ENCODE data around the gene CTXND2.
"Not testable (repeated sequence)": the region's sequence is repeated elsewhere in the genome, so short reads cannot be mapped to it uniquely, and the experiment has no call there.

Gene CTXND2

DNA sequence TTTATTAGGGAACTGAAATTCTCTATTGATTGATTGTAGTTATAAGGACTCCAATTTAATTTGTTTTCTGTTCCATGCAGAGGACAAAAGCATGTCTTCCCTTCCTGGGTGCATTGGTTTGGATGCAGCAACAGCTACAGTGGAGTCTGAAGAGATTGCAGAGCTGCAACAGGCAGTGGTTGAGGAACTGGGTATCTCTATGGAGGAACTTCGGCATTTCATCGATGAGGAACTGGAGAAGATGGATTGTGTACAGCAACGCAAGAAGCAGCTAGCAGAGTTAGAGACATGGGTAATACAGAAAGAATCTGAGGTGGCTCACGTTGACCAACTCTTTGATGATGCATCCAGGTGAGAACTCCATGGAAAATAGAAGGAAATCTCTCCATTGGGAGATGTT is 40.7 kb downstream of the CTXND2 start:
- WGBS (ENCODE audit: extremely low coverage, insufficient coverage, insufficient read length): no CpG with 5 or more reads among the region's 4 CpGs
- H2AFZ ChIP-seq (ENCODE audit: insufficient read depth, low read length, poor library complexity): no peak overlapping the region

DNA sequence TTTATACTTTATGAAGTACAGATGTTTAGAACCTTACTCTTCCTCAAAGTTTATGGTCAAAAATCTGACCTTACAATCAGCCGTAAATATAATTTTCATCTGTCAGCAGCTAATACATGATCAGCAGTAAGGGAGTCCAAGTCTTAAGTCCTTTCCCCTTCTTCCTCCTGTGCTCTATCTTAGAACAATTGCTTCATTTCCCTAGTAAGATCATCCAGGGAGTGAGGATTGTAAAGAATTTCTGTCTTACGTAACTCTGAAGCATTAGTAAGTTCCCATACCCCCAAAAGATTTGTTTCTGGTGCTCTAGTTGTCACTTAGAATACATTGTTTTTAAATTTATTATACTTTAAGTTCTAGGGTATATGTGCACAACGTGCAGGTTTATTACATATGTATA is 41.4 kb downstream of the CTXND2 start:
- Histone ChIP-seq H3K18ac (ENCODE audit: low read length) (no peak overlapping the region), H2AFZ (ENCODE audit: insufficient read depth, low read length, poor library complexity) (no peak overlapping the region), H3K36me3 (ENCODE audit: control insufficient read depth in 1 of 2, insufficient read depth in 2 of 2, low read length in 2 of 2) (peaks cover 19 to 22% of the 10 kb centered on the region in 2 experiments), H3K4me3 (ENCODE audit: low read depth, low read length) (no peak overlapping the region), H4K12ac (ENCODE audit: low read depth, low read length) (no peak overlapping the region), H3K9me3 (ENCODE audit: insufficient read depth, low read depth, low read length) (peaks cover 1% of the 10 kb centered on the region), H3K4me1 (ENCODE audit: control insufficient read depth in 1 of 2, insufficient read depth in 2 of 2, low read length in 2 of 2) (peaks cover 2 to 3% of the 10 kb centered on the region in 2 experiments), H3K14ac (ENCODE audit: low read length) (no peak overlapping the region), H4K8ac (ENCODE audit: low read depth, low read length) (no peak overlapping the region), H2BK12ac (ENCODE audit: low read length) (no peak overlapping the region), H4K91ac (ENCODE audit: low read depth, low read length) (no peak overlapping the region), H3K4me2 (ENCODE audit: low read length) (no peak overlapping the region), H2AK5ac (ENCODE audit: low read length) (no peak overlapping the region), H3K27ac (ENCODE audit: low read depth, low read length) (no peak overlapping the region), H3K79me1 (ENCODE audit: low read length) (peaks cover 3% of the 10 kb centered on the region), H3K27me3 (ENCODE audit: insufficient read depth, low read length) (no peaks in the 10 kb centered on the region), H2BK120ac (ENCODE audit: insufficient read depth, low read length, poor library complexity) (no peak overlapping the region), H2BK5ac (ENCODE audit: low read depth, low read length, poor library complexity) (no peak overlapping the region), H3K79me2 (ENCODE audit: control insufficient read depth, insufficient read depth, low read length, poor library complexity) (no peaks in the 10 kb centered on the region), H3K23ac (ENCODE audit: low read length) (no peak overlapping the region), H3K9ac (ENCODE audit: low read length) (no peak overlapping the region), H3K4ac (ENCODE audit: low read depth, low read length) (no peak overlapping the region)
- DNase-seq: no peak
- WGBS (ENCODE audit: extremely low coverage, insufficient coverage, insufficient read length): no CpG with 5 or more reads among the region's 3 CpGs

More for the DNA sequence above, 40.7 kb downstream of the CTXND2 start:
- no peak overlapping the region for H3K4ac ChIP-seq (ENCODE audit: low read depth, low read length)
- no peak overlapping the region for H4K12ac ChIP-seq (ENCODE audit: low read depth, low read length)
- H3K4me3 ChIP-seq (ENCODE audit: low read depth, low read length): no peak overlapping the region
- H4K8ac ChIP-seq (ENCODE audit: low read depth, low read length): no peak overlapping the region
- no peak overlapping the region for H3K9ac ChIP-seq (ENCODE audit: low read length)
- H2BK5ac ChIP-seq (ENCODE audit: low read depth, low read length, poor library complexity): no peak overlapping the region
- H4K91ac ChIP-seq (ENCODE audit: low read depth, low read length): no peak overlapping the region
- no peak overlapping the region for H3K14ac ChIP-seq (ENCODE audit: low read length)
- no peak for DNase-seq
- H3K79me2 ChIP-seq (ENCODE audit: control insufficient read depth, insufficient read depth, low read length, poor library complexity): no peaks in the 10 kb centered on the region
- no peaks in the 10 kb centered on the region for H3K27me3 ChIP-seq (ENCODE audit: insufficient read depth, low read length)
- no peak overlapping the region for H2BK12ac ChIP-seq (ENCODE audit: low read length)
- H3K9me3 ChIP-seq (ENCODE audit: insufficient read depth, low read depth, low read length): peaks cover 1% of the 10 kb centered on the region
- H3K79me1 ChIP-seq (ENCODE audit: low read length): peaks cover 3% of the 10 kb centered on the region
- peaks cover 2 to 3% of the 10 kb centered on the region in 2 experiments for H3K4me1 ChIP-seq (ENCODE audit: control insufficient read depth in 1 of 2, insufficient read depth in 2 of 2, low read length in 2 of 2)
- H3K23ac ChIP-seq (ENCODE audit: low read length): no peak overlapping the region
- no peak overlapping the region for H3K18ac ChIP-seq (ENCODE audit: low read length)
- no peak overlapping the region for H2BK120ac ChIP-seq (ENCODE audit: insufficient read depth, low read length, poor library complexity)
- H2AK5ac ChIP-seq (ENCODE audit: low read length): no peak overlapping the region
- no peak overlapping the region for H3K27ac ChIP-seq (ENCODE audit: low read depth, low read length)
- peaks cover 15 to 19% of the 10 kb centered on the region in 2 experiments for H3K36me3 ChIP-seq (ENCODE audit: control insufficient read depth in 1 of 2, insufficient read depth in 2 of 2, low read length in 2 of 2)
- H3K4me2 ChIP-seq (ENCODE audit: low read length): no peak overlapping the region

DNA sequence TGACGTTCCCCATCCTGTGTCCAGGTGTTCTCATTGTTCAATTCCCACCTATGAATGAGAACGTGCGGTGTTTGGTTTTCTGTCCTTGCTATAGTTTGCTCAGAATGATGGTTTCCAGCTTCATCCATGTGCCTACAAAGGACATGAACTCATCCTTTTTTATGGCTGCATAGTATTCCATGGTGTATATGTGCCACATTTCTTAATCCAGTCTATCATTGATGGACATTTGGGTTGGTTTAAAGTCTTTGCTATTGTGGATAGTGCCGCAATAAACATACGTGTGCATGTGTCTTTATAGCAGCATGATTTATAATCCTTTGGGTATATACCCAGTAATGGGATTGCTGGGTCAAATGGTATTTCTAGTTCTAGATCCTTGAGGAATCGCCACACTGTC is 41.8 kb downstream of the CTXND2 start:
- not testable (repeated sequence) for H3K4me2 ChIP-seq (ENCODE audit: low read length); H3K18ac ChIP-seq (ENCODE audit: low read length); H3K4ac ChIP-seq (ENCODE audit: low read depth, low read length); H3K27me3 ChIP-seq (ENCODE audit: insufficient read depth, low read length); H3K23ac ChIP-seq (ENCODE audit: low read length); H2BK5ac ChIP-seq (ENCODE audit: low read depth, low read length, poor library complexity); H4K12ac ChIP-seq (ENCODE audit: low read depth, low read length); H3K27ac ChIP-seq (ENCODE audit: low read depth, low read length); H3K14ac ChIP-seq (ENCODE audit: low read length); H4K91ac ChIP-seq (ENCODE audit: low read depth, low read length); H2AK5ac ChIP-seq (ENCODE audit: low read length); H2AFZ ChIP-seq (ENCODE audit: insufficient read depth, low read length, poor library complexity); H3K9ac ChIP-seq (ENCODE audit: low read length); H3K79me1 ChIP-seq (ENCODE audit: low read length); H3K79me2 ChIP-seq (ENCODE audit: control insufficient read depth, insufficient read depth, low read length, poor library complexity); H3K4me3 ChIP-seq (ENCODE audit: low read depth, low read length); H3K4me1 ChIP-seq (ENCODE audit: control insufficient read depth in 1 of 2, insufficient read depth in 2 of 2, low read length in 2 of 2); H2BK12ac ChIP-seq (ENCODE audit: low read length); H4K8ac ChIP-seq (ENCODE audit: low read depth, low read length); DNase-seq; H3K9me3 ChIP-seq (ENCODE audit: insufficient read depth, low read depth, low read length); H2BK120ac ChIP-seq (ENCODE audit: insufficient read depth, low read length, poor library complexity)
- WGBS (ENCODE audit: extremely low coverage, insufficient coverage, insufficient read length): no CpG with 5 or more reads among the region's 6 CpGs
- H3K36me3 ChIP-seq (ENCODE audit: control insufficient read depth in 1 of 2, insufficient read depth in 2 of 2, low read length in 2 of 2): peaks cover 20 to 22% of the 10 kb centered on the region in 2 experiments

DNA sequence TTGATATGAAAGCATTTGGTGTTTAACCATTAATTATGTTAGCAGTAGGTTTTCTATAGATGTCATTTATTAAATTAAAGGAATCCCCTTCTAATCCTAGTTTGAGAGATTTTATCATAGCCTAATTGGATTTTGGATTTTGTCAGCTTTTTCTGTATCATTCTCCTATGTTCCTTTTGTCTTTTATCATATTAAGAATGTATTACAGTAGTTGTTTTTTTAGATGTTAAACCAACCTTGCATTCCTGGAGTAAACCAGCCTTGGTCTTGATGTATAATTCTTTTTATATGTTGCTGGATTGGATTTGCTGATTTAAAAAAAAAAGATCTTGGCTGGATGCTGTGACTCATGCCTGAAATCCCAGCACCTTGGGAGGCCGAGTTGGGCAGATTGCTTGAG is 44.8 kb downstream of the CTXND2 start:
- H2AFZ ChIP-seq (ENCODE audit: insufficient read depth, low read length, poor library complexity): no peak overlapping the region
- H3K27ac ChIP-seq (ENCODE audit: low read depth, low read length): no peak overlapping the region
- H2BK120ac ChIP-seq (ENCODE audit: insufficient read depth, low read length, poor library complexity): no peak overlapping the region
- H3K4me1 ChIP-seq (ENCODE audit: control insufficient read depth in 1 of 2, insufficient read depth in 2 of 2, low read length in 2 of 2): peaks cover 2 to 3% of the 10 kb centered on the region in 2 experiments
- no peak overlapping the region for H4K12ac ChIP-seq (ENCODE audit: low read depth, low read length)
- no peaks in the 10 kb centered on the region for H3K79me1 ChIP-seq (ENCODE audit: low read length)
- H3K4ac ChIP-seq (ENCODE audit: low read depth, low read length): no peak overlapping the region
- H3K4me2 ChIP-seq (ENCODE audit: low read length): no peak overlapping the region
- no peak overlapping the region for H3K23ac ChIP-seq (ENCODE audit: low read length)
- H3K9me3 ChIP-seq (ENCODE audit: insufficient read depth, low read depth, low read length): no peaks in the 10 kb centered on the region
- no peak overlapping the region for H2BK12ac ChIP-seq (ENCODE audit: low read length)
- H3K14ac ChIP-seq (ENCODE audit: low read length): no peak overlapping the region
- no peaks in the 10 kb centered on the region for H3K79me2 ChIP-seq (ENCODE audit: control insufficient read depth, insufficient read depth, low read length, poor library complexity)
- peaks cover 22 to 26% of the 10 kb centered on the region in 2 experiments for H3K36me3 ChIP-seq (ENCODE audit: control insufficient read depth in 1 of 2, insufficient read depth in 2 of 2, low read length in 2 of 2)
- no peak overlapping the region for H4K8ac ChIP-seq (ENCODE audit: low read depth, low read length)
- H3K27me3 ChIP-seq (ENCODE audit: insufficient read depth, low read length): no peaks in the 10 kb centered on the region
- no peak for DNase-seq
- H3K4me3 ChIP-seq (ENCODE audit: low read depth, low read length): no peak overlapping the region
- no peak overlapping the region for H2AK5ac ChIP-seq (ENCODE audit: low read length)
- WGBS (ENCODE audit: extremely low coverage, insufficient coverage, insufficient read length): no CpG with 5 or more reads among the region's 1 CpG
- no peak overlapping the region for H4K91ac ChIP-seq (ENCODE audit: low read depth, low read length)
- H3K18ac ChIP-seq (ENCODE audit: low read length): no peak overlapping the region
- no peak overlapping the region for H2BK5ac ChIP-seq (ENCODE audit: low read depth, low read length, poor library complexity)
- no peak overlapping the region for H3K9ac ChIP-seq (ENCODE audit: low read length)
